Measurements from ENCODE around the gene ARMC8. TPM values are rescaled to one million over a fixed set of nuclear protein-coding genes. Genes with fewer than 3 reads are reported as not detected.

ARMC8 gene
- total RNA-seq, 1 donor from 2014 or later = 45.3 TPM

DNA sequence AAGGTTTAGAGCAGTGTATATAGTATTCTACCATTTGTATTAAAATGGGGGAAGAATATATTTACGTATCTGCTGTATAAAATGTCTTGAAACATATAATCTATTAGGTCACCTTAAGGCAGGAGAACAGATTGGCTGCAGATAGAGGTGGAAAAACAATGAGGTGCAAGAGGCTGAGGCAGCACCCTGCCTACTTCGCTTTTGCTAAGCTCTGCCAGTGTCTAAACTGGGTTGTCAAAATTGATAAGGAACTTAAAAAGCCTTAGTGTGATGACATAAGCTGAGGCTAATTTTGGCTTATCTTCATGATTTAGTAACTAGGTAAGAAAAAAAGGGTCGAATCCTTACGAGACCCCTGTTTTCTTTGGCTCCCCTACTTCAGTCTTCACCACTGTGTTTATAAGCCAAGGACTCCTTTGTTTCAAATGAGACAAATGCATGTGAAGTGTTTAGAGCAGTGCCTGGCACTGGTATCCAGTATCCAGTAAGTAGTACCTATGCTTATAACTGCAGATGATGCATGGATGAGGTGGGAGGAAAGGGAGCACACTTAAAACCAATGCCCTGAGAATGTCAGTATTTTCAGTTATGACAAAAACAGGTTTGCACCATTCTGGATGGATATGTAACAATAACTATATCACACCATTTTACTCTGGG lies 45.7 kb downstream of the ARMC8 start:
- no peak for ATAC-seq

GRCh38 chr3:138234401-138235179 lies 47.5 kb downstream of the ARMC8 start:
- intact Hi-C loops (cut with DNase I) = no loop called here
- peaks cover 96% of the 10 kb centered on the region for H3K36me3 ChIP-seq

More for the DNA sequence above, 45.7 kb downstream of the ARMC8 start:
- DNase-seq = no peak
- Histone ChIP-seq H3K9me3 (no peaks in the 10 kb centered on the region), H3K4me3 (no peak overlapping the region), H3K36me3 (peaks cover 97% of the 10 kb centered on the region), H3K4me1 (no peaks in the 10 kb centered on the region), H3K27me3 (ENCODE audit: low read depth) (no peaks in the 10 kb centered on the region), H3K27ac (no peak overlapping the region)
- intact Hi-C loops (cut with DNase I) = no loop called here
- TF ChIP-seq, protein P1, sequence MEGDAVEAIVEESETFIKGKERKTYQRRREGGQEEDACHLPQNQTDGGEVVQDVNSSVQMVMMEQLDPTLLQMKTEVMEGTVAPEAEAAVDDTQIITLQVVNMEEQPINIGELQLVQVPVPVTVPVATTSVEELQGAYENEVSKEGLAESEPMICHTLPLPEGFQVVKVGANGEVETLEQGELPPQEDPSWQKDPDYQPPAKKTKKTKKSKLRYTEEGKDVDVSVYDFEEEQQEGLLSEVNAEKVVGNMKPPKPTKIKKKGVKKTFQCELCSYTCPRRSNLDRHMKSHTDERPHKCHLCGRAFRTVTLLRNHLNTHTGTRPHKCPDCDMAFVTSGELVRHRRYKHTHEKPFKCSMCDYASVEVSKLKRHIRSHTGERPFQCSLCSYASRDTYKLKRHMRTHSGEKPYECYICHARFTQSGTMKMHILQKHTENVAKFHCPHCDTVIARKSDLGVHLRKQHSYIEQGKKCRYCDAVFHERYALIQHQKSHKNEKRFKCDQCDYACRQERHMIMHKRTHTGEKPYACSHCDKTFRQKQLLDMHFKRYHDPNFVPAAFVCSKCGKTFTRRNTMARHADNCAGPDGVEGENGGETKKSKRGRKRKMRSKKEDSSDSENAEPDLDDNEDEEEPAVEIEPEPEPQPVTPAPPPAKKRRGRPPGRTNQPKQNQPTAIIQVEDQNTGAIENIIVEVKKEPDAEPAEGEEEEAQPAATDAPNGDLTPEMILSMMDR (IDR thresholded peaks at IDR 0.05) = no peak

GRCh38 chr3:138238711-138239110 lies 51.6 kb downstream of the ARMC8 start:
- no peaks in the 10 kb centered on the region for H3K27me3 ChIP-seq (ENCODE audit: low read depth)
- intact Hi-C loops (cut with DNase I) = no loop called here
- TF ChIP-seq, protein P1 (IDR thresholded peaks at IDR 0.05) = no peak
- DNase-seq = no peak
- H3K4me1 ChIP-seq = no peaks in the 10 kb centered on the region
- H3K36me3 ChIP-seq = peaks cover 98% of the 10 kb centered on the region
- no peak for ATAC-seq
- no peak overlapping the region for H3K4me3 ChIP-seq
- no peak overlapping the region for H3K27ac ChIP-seq
- H3K9me3 ChIP-seq = no peaks in the 10 kb centered on the region

More at GRCh38 chr3:138234401-138235179, 47.5 kb downstream of the ARMC8 start:
- H3K9me3 ChIP-seq = no peaks in the 10 kb centered on the region
- DNase-seq = no peak
- TF ChIP-seq, protein P1 (IDR thresholded peaks at IDR 0.05) = no peak
- ATAC-seq = no peak
- H3K4me3 ChIP-seq = no peak overlapping the region
- no peaks in the 10 kb centered on the region for H3K27me3 ChIP-seq (ENCODE audit: low read depth)
- H3K27ac ChIP-seq = no peak overlapping the region
- H3K4me1 ChIP-seq = no peaks in the 10 kb centered on the region

DNA sequence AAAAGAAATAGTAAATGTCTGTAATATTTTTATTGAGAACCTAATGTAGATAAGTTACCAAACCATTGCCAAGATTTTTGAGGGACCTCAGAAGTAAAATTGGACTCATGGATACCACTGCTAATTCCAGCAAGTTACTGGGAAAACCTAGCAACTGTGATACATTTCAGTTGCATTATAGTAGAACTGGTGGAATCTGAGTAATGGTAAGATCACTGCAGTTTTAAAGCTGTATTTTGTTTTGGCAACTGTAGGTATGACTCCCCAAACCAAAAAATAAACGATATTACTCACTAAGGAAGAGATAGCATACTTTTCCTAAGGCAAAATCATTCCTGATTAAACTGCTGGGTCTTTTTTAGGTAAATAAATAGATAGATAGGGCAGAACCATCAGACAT lies 54.0 kb downstream of the ARMC8 start:
- Histone ChIP-seq H3K4me3 (no peak overlapping the region), H3K27me3 (ENCODE audit: low read depth) (no peaks in the 10 kb centered on the region), H3K9me3 (no peaks in the 10 kb centered on the region), H3K27ac (no peak overlapping the region), H3K4me1 (no peaks in the 10 kb centered on the region), H3K36me3 (peaks cover 92% of the 10 kb centered on the region)
- DNase-seq = no peak
- intact Hi-C loops (cut with DNase I) = no loop called here
- TF ChIP-seq, protein P1 (IDR thresholded peaks at IDR 0.05) = no peak
- no peak for ATAC-seq

- H3K9me3 ChIP-seq = no peaks in the 10 kb centered on the region
- no peak overlapping the region for H3K27ac ChIP-seq
- H3K4me3 ChIP-seq = no peak overlapping the region
- intact Hi-C loops (cut with DNase I) = no loop called here
- H3K4me1 ChIP-seq = no peaks in the 10 kb centered on the region
- H3K27me3 ChIP-seq (ENCODE audit: low read depth) = no peaks in the 10 kb centered on the region
- TF ChIP-seq, protein P1 (IDR thresholded peaks at IDR 0.05) = no peak
- DNase-seq (no peak), ATAC-seq (no peak)
- H3K36me3 ChIP-seq = peaks cover 88% of the 10 kb centered on the region
These were observed 54.6 kb downstream of the ARMC8 start for GRCh38 chr3:138241676-138242075.

Data from lower lobe of right lung (tissue), 2 donors.